HEK293T (cell line): ENCODE results near the gene MAGI2.

Experiments used
- ARNT ChIP-seq: fragments of 450-650 bp; IDR thresholded peaks from 2 replicates; pipeline ENCODE4 v1.6.1; 2017; ENCODE audit warnings: mild to moderate bottlenecking
- BHLHE40 ChIP-seq: fragments of 450-650 bp; IDR thresholded peaks from 2 replicates; pipeline ENCODE4 v1.6.1; 2016; ENCODE audit warnings: mild to moderate bottlenecking, moderate library complexity, borderline replicate concordance
- CTBP1 ChIP-seq: fragments of 450-650 bp; IDR thresholded peaks from 2 replicates; pipeline ENCODE4 v1.6.1; 2016; ENCODE audit warnings: borderline replicate concordance
- FOXA1 ChIP-seq: fragments of 450-650 bp; IDR thresholded peaks from 2 replicates; pipeline ENCODE4 v1.6.1; 2016; ENCODE audit warnings: mild to moderate bottlenecking
- FOXK2 ChIP-seq: fragments of 450-650 bp; IDR thresholded peaks from 2 replicates; pipeline ENCODE4 v1.6.1; 2016; ENCODE audit warnings: mild to moderate bottlenecking
- FOXM1 ChIP-seq: fragments of 450-650 bp; IDR thresholded peaks from 2 replicates; pipeline ENCODE4 v1.6.1; 2017; ENCODE audit warnings: mild to moderate bottlenecking, borderline replicate concordance
- HDGF ChIP-seq: fragments of 450-650 bp; IDR thresholded peaks from 2 replicates; pipeline ENCODE4 v1.6.1; 2017; ENCODE audit warnings: antibody characterized with exemption, borderline replicate concordance
- L3MBTL2 ChIP-seq: fragments of 450-650 bp; conservative IDR thresholded peaks from 2 replicates; pipeline ENCODE4 v1.6.1; 2016; ENCODE audit warnings: mild to moderate bottlenecking
- NFRKB ChIP-seq: fragments of 450-650 bp; IDR thresholded peaks from 2 replicates; pipeline ENCODE4 v1.6.1; 2016; ENCODE audit warnings: mild to moderate bottlenecking, moderate library complexity
- PKNOX1 ChIP-seq: fragments of 450-650 bp; IDR thresholded peaks from 2 replicates; pipeline ENCODE4 v1.6.1; 2016
- SP1 ChIP-seq: fragments of 450-650 bp; IDR thresholded peaks from 2 replicates; pipeline ENCODE4 v1.6.1; 2017
- SUZ12 ChIP-seq: fragments of 450-650 bp; IDR thresholded peaks from 2 replicates; pipeline ENCODE4 v1.6.1; 2016; ENCODE audit warnings: mild to moderate bottlenecking
- TARDBP ChIP-seq: fragments of 450-650 bp; IDR thresholded peaks from 2 replicates; pipeline ENCODE4 v1.6.1; 2016
- ZNF384 ChIP-seq: fragments of 450-650 bp; IDR thresholded peaks from 2 replicates; pipeline ENCODE4 v1.6.1; 2016

GRCh38 chr7:78261302-78261701 is 1192.2 kb downstream of the MAGI2 start:
- TF ChIP-seq FOXM1: no peak
- TF ChIP-seq L3MBTL2: no peak
- TF ChIP-seq SP1: no peak
- no peak for TF ChIP-seq CTBP1
- no peak for TF ChIP-seq FOXA1
- no peak for TF ChIP-seq BHLHE40
- no peak for TF ChIP-seq FOXK2
- TF ChIP-seq PKNOX1: no peak
- TF ChIP-seq SUZ12: no peak
- TF ChIP-seq HDGF: no peak
- no peak for TF ChIP-seq ARNT
- TF ChIP-seq TARDBP: no peak
- TF ChIP-seq NFRKB: no peak
- TF ChIP-seq ZNF384: no peak
